Measurements from ENCODE around the gene CACNB2. TPM values are rescaled to one million over a fixed set of nuclear protein-coding genes. Genes with fewer than 3 reads are reported as not detected.
A peak's percentile ranks its signal among the peaks of the same experiment; 100 is the strongest.

Gene CACNB2
- total and polyA plus RNA-seq, 2 experiments from 2014 or later, result 101 to 172 TPM

DNA sequence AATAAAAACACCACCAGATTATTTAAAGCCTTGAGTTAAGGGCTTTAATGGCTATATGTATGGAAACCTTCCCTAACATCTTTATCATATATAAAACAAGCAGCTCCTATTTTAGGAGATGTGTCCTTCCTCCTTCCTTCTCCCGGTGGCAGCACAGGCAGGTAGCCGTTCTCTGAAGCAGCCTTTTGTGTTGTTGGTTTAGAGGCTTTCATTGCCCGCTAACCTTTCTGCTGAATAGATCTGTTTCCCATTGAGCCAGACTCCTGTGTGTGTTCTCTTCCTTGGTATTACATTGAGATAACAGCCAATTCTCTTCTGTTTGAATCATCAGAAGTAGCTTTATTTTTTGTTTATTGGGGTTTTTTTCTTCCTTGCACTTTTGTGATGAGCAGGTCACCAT, 131.3 kb downstream of the CACNB2 start:
- H3K36me3 ChIP-seq, result no peaks in the 10 kb centered on the region
- no peaks in the 10 kb centered on the region for H3K27me3 ChIP-seq
- H3K4me3 ChIP-seq, result no peak overlapping the region
- H3K27ac ChIP-seq, result no peak overlapping the region
- TF ChIP-seq, protein P1, sequence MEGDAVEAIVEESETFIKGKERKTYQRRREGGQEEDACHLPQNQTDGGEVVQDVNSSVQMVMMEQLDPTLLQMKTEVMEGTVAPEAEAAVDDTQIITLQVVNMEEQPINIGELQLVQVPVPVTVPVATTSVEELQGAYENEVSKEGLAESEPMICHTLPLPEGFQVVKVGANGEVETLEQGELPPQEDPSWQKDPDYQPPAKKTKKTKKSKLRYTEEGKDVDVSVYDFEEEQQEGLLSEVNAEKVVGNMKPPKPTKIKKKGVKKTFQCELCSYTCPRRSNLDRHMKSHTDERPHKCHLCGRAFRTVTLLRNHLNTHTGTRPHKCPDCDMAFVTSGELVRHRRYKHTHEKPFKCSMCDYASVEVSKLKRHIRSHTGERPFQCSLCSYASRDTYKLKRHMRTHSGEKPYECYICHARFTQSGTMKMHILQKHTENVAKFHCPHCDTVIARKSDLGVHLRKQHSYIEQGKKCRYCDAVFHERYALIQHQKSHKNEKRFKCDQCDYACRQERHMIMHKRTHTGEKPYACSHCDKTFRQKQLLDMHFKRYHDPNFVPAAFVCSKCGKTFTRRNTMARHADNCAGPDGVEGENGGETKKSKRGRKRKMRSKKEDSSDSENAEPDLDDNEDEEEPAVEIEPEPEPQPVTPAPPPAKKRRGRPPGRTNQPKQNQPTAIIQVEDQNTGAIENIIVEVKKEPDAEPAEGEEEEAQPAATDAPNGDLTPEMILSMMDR (IDR thresholded peaks at IDR 0.05; ENCODE audit: low read depth, low read length), result no peak
- no peaks in the 10 kb centered on the region for H3K9me3 ChIP-seq (ENCODE audit: low read depth)
- peaks cover 10% of the 10 kb centered on the region for H3K4me1 ChIP-seq (ENCODE audit: low read depth)
- DNase-seq (ENCODE audit: low read depth in 1 of 2, low spot score in 1 of 2), result no peak

DNA sequence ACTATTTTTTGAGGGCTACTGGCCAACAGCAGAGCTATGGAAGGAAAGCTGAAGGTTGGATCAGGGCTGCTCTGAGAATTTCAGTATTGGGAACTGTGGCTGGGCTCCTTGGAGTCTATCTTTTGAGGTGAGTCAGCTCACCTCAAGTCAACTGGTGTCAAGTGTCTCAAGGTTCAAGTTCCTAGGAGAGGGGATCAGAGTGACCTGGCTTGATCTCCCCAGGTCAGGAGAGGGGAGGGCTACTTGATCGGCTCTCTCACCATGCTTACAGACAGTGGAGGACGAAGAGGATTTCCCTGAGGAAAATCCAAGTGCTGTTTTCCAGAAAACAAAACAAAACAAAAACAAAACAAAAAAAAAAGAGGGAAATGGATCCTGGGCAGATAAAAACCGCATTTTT, 132.8 kb downstream of the CACNB2 start:
- Histone ChIP-seq H3K27me3 (no peaks in the 10 kb centered on the region), H3K9me3 (ENCODE audit: low read depth) (no peaks in the 10 kb centered on the region), H3K4me3 (no peak overlapping the region), H3K4me1 (ENCODE audit: low read depth) (peaks cover 10% of the 10 kb centered on the region), H3K36me3 (no peaks in the 10 kb centered on the region), H3K27ac (no peak overlapping the region)
- TF ChIP-seq, protein P1 (IDR thresholded peaks at IDR 0.05; ENCODE audit: low read depth, low read length), result no peak
- no peak for DNase-seq (ENCODE audit: low read depth in 1 of 2, low spot score in 1 of 2)

DNA sequence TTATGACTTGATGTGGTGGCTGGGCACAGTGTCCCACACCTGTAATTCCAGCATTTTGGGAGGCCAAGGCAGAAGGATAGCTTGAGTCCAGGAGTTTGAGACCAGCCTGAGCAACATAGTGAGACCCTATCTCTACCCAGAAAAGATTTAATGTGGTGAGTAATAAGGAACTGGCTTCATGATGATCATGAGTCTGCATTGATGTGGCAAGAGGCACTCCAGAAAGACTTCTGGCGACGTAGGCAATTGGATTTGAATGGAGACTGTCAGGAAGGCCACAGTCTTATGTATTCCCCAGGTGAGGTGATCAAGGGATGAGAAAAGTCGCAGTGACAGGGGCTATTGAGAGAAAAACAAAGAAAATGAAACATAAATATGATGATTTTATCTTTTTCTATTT, 138.0 kb downstream of the CACNB2 start:
- H3K4me3 ChIP-seq, result no peak overlapping the region
- TF ChIP-seq, protein P1 (IDR thresholded peaks at IDR 0.05; ENCODE audit: low read depth, low read length), result no peak
- H3K9me3 ChIP-seq (ENCODE audit: low read depth), result no peaks in the 10 kb centered on the region
- no peaks in the 10 kb centered on the region for H3K36me3 ChIP-seq
- H3K27ac ChIP-seq, result no peak overlapping the region
- peaks cover 8% of the 10 kb centered on the region for H3K4me1 ChIP-seq (ENCODE audit: low read depth)
- H3K27me3 ChIP-seq, result no peaks in the 10 kb centered on the region
- no peak for DNase-seq (ENCODE audit: low read depth in 1 of 2, low spot score in 1 of 2)

DNA sequence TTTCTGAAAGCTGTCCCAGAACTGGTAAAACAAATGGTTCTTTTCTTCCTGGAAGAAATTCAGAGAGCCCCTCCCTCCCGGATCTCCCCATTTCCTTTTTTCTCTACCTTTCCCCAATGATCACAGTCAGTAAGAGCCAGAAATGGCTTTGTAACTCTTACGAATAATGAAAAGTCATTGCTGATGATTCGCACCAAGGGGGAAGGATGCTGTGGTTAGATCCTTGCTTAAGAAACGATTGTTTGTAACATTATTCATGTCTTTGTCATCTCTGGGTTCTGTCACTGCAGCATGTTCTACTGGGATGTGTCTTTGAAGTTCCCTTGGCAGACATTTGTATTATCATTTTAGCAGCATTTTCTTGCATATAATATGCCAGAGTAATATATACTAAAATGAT, 138.9 kb downstream of the CACNB2 start:
- H3K9me3 ChIP-seq (ENCODE audit: low read depth), result no peaks in the 10 kb centered on the region
- TF ChIP-seq, protein P1 (IDR thresholded peaks at IDR 0.05; ENCODE audit: low read depth, low read length), result no peak
- no peak overlapping the region for H3K27ac ChIP-seq
- peaks cover 8% of the 10 kb centered on the region for H3K4me1 ChIP-seq (ENCODE audit: low read depth)
- H3K4me3 ChIP-seq, result no peak overlapping the region
- H3K27me3 ChIP-seq, result no peaks in the 10 kb centered on the region
- no peaks in the 10 kb centered on the region for H3K36me3 ChIP-seq
- peak in 1 of 2 donors; percentile 4 for DNase-seq (ENCODE audit: low read depth in 1 of 2, low spot score in 1 of 2)

DNA sequence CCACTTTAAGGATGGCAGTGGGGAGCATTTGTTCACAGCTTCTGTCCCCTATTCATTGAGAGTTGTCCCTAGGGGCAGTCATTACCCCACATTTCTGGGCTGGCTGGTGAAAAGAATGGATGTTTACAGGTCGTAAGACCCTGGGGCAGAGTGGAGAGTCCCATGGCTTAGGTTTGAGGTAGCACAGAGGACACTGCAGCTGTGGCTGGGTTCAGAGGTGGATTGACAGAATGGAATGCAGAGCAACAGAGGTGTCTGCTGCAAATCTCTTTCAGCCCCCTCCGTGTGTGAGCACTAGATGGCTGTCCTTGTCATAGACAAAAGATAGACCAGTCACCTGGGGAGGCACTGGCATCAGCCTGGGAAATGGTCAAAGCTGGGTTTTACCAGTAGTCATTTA, 141.9 kb downstream of the CACNB2 start:
- peak overlapping the region; percentile 64 for H3K27ac ChIP-seq
- no peaks in the 10 kb centered on the region for H3K36me3 ChIP-seq
- no peak overlapping the region for H3K4me3 ChIP-seq
- peaks cover 8% of the 10 kb centered on the region for H3K4me1 ChIP-seq (ENCODE audit: low read depth)
- peak in 1 of 2 donors; percentile 24 for DNase-seq (ENCODE audit: low read depth in 1 of 2, low spot score in 1 of 2)
- H3K27me3 ChIP-seq, result no peaks in the 10 kb centered on the region
- TF ChIP-seq, protein P1 (IDR thresholded peaks at IDR 0.05; ENCODE audit: low read depth, low read length), result no peak
- no peaks in the 10 kb centered on the region for H3K9me3 ChIP-seq (ENCODE audit: low read depth)

Data from cardiac muscle cell (in vitro differentiated cells and primary cell).